HG03103 (cell line): Measurements from ENCODE around the gene KCNQ1OT1.

ENCODE experiments used
- ATAC-seq: cut with Tn5 transposase; IDR thresholded peaks from one replicate; pipeline ENCODE4 v1.9.1; 2021; ENCODE audit warnings: low read depth; ENCODE audit not compliant: unreplicated experiment

KCNQ1OT1 gene

GRCh38 chr11:2625183-2625582 is 74.6 kb downstream of the KCNQ1OT1 start:
- no peak for ATAC-seq

- ATAC-seq = no peak
Observed at GRCh38 chr11:2621894-2622293, 77.9 kb downstream of the KCNQ1OT1 start.

DNA sequence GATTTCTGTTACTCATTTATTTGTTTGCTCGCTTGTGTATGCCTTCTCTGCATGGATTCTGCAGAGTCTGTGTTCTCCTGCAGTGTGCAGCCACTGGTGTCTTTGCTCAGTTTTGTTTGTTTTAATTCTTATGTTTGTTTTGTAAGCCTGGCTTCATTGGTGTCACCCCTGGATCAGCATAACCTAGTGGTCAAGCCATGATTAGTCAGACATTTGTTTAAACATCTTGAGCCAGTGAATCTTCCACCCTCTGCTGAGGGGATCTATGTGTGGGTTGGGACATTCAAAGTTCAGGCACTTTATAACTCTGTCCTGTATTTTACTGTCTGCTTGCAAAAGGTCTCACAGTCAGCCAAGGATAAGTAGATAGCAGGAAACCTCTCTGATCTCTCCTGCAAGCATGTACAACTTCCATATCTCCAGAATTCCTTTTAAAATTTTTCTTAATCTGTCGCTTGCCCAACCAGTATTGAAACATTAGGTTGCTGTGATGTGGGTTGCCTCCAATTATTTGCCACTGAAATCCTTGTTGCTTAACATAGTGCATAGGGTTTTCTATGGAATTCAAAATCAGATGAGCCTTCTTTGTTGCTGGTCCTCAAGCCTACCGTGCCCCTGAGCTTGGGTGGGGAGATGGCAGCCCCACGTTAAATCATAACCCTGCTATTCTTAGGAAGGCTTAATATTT is 86.8 kb downstream of the KCNQ1OT1 start:
- no peak for ATAC-seq

GRCh38 chr11:2609345-2609744 is 90.4 kb downstream of the KCNQ1OT1 start:
- ATAC-seq = no peak

DNA sequence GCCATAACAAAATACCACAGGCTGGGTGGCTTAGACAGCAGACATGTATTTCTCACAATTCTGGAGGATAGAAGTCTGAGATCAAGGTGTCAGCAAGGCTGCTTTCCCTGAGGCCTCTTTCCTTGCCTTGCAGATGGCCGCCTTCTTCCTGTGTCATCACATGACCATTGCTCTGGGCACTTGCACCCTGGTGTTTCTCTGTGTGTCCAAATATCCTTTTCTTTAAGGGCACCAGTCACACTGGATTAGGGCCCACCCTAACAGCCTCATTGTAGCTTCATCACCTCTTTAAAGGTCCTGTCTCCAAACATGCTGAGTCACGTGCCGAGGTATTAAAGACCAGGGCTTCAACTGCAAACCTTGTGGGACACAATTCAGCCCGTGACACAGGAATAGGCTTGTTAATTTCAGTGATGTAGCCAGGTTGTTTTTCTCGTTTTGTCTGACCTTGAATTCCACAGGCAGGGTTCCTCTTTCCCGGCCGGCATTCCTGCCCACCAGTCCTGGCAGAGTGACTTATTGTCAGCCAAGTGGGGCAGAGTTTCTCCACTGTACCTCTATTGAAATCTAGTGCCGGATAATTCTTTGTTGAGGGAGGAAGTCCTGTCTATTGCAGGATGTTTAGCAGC is 100.1 kb downstream of the KCNQ1OT1 start:
- no peak for ATAC-seq

GRCh38 chr11:2595204-2595603 is 104.6 kb downstream of the KCNQ1OT1 start:
- no peak for ATAC-seq

DNA sequence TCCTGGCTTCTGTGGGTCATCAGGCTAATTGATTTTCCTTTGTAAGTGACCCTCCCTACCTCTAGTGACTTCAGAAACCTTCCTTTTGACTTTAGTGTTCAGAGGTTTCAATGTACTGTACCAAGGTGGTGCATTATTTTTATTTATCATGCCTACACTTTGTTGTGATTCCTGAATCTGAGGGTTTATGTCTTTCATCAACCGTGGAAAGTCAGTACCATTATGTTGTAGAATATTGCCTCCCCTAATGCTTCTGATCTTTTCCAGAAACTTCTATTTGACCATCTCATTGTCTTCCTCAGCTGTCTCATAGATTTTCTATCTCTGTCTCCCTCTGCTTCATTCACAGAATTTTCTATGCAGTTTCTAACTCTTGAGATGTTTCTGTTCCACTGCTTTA is 105.5 kb downstream of the KCNQ1OT1 start:
- ATAC-seq = no peak

DNA sequence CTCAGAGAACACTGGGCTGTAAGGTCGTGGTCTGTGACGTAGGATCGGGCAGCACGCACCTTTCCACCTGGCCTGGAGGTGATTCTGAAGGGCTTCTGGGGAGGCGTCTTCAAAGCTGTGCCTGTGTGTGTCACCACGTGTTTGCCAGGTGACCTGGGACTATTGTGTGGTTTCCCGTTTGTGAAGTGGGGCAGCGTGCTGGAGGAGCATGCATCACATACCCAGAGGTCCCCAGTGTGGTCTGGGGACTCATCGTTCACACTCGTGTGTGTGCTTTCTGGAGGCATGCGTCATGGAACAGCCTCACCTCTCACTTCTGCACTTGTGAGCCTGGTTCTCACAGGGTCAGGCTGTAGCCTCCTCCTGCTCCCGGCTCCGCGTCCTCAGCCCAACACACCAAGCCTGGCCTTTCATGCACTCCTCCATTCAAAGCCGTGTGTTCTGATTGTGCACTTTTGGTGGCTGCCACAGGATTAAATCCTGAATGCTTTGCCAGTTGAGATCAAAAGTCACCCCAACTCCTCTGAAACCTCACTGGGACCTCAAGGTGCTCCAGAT is 106.3 kb downstream of the KCNQ1OT1 start:
- ATAC-seq = no peak

GRCh38 chr11:2592559-2593392 is 107.0 kb downstream of the KCNQ1OT1 start:
- ATAC-seq = no peak

GRCh38 chr11:2591805-2592204 is 108.0 kb downstream of the KCNQ1OT1 start:
- no peak for ATAC-seq

- no peak for ATAC-seq
Observed at GRCh38 chr11:2590965-2591754, 108.6 kb downstream of the KCNQ1OT1 start.

DNA sequence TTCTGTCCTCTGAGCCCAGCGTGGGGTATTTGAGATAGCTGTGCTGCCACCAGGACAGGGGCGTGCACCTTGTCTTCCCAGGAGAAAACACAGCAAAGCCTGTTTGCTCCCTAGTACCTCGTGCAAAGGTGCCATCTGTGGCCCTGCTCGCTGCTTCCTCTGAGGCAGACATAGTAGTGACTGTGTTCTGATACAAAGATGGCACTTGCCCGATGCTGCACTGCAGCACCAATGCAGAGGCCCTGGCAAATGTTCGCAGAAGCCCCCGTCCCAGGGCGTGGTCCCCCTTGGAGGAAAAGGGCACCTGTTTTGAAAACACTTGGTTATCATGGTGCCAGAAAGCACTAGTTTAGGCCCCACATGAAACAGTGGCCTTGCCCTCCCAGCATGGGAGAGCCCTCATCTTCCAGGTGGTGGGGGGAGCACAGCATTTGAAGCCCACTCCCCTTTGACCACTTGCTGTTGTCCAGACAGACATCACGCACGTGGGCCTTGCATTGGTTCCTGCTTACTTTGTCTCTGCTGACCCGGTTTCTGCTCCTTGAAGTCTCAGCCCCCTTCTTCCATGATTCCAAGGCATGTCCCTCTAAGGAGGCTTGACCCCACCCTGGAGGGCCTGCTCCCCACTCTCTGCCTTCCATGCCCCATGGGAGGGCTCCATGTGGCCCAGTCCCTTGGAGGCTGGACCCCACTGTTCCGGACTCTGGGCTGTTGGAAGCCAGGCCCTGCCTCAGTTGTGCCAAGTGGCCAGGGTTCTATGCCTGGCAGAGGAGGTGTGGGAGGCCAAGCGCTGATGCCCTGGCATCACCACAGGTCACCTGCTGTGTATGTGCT is 109.4 kb downstream of the KCNQ1OT1 start:
- ATAC-seq = no peak

GRCh38 chr11:2589538-2589934 is 110.3 kb downstream of the KCNQ1OT1 start:
- ATAC-seq = no peak

DNA sequence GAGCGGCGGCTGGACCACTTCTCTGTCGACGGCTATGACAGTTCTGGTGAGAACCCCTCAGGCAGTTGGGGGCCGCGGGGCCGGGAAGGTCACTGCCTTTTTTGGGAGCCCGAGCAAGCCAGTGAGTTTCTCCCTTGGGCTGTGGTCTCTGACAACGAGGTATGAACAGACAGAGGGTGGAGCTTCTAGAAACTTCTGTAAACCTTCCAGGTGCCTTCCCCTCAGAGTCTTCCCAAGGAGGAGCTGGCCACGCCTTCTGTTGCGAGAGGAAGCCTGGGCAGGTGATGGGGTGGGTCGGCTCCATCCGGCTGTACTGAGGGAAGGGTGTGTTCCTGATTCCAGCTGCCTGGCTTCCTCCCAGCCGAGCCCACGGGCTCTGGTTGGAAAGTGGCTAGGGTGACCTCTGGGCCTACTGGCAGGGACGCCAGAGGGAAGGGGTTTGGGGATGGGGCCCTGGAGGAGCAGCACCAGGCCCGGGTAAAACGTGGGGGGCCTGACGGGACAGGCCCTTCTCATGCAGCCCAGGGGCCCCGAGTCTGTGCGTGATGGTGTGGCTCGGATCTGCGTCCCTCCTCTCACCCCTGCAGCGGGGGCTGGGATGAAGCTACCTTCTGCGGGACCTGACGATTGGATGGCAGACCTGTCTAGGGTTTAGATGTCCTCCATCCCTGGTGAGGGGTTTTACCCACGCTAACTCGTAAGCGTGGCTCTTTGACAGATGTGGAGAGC is 110.8 kb downstream of the KCNQ1OT1 start:
- ATAC-seq = no peak

DNA sequence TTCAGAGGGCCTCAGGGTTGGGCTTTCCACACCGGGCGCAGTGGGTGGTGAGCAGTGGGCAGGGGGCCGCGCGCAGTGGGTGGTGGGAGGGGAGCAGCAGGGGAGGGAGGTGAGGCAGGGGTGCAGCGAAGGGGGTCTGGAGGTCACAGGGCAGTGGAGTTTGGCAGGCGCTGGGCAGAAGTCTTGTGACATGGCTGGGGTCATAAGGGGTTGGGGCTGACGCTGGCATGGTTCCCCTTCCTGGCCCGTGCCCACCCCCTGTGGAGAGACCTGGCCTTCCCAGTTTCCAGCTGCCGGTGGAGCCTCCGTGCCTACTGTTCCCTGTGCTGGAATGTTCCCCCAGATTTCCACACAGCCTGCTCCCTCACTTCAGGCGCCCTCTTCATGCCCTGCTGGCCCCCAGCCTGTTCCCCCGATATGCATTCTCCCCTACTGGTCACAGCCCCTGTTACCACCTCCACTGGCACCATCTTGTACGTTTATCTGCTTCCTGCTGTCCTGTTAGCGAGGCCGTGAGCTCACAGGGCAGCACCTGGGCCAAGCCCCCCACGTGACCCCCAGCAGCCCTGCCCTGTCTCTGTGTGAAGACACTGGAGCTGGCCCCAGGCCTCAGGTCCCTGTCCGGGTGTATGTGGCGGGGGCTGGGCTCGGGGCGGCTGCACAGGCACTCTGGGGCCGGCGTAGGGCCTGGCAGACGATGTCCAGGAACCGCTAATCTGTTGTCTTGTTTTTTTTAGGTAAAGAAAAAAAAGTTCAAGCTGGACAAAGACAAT is 111.6 kb downstream of the KCNQ1OT1 start:
- ATAC-seq = no peak

GRCh38 chr11:2587132-2587930 is 112.5 kb downstream of the KCNQ1OT1 start:
- ATAC-seq = no peak

DNA sequence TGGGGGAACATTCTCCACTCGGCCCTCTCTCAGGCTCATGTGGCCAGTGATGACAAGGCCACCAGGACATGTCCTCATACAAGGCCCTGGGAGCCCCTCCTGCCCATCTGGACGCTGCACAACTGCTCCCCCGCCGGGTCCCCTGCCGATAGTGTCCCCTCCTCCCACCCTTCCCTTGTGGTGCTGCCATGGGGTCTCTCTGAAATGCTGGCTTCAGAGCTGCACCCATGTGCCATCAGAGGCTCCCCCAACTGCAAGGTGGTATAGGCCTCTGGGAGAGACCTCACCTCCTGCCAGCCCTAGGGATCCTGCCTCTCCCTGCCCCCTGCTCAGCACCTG is 113.0 kb downstream of the KCNQ1OT1 start:
- ATAC-seq = no peak
